ENCODE data around the gene TBC1D22A.
"Not testable (repeated sequence)": the region's sequence is repeated elsewhere in the genome, so short reads cannot be mapped to it uniquely, and the experiment has no call there.

Gene TBC1D22A

GRCh38 chr22:47133061-47133969 lies 370.9 kb downstream of the TBC1D22A start:
- DNase-seq = no peak

DNA sequence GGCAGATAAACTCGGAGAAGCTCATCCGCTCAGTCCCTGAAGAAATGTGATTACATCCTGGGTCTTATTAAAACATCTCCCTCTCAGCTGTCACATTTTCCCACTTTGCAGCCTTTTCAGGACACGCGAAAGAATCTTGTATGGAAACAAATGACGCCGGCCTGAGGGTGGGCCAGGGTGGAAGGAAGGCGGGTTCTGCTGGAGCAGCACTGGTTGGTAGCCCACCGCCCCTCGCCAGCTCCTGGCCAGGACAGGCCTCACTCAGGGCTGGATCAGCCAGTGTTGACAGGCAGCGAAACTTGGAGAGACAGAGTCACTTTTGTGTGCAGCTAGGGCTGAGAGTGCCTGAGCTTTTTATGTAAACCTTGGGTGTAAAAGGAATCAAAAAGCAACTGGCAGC lies 371.8 kb downstream of the TBC1D22A start:
- no peak for DNase-seq

GRCh38 chr22:47135338-47135737 lies 372.9 kb downstream of the TBC1D22A start:
- no peak for DNase-seq

- DNase-seq = no peak
Observed at GRCh38 chr22:47136050-47136449, 373.6 kb downstream of the TBC1D22A start.

- DNase-seq = no peak
Observed at GRCh38 chr22:47136671-47137070, 374.2 kb downstream of the TBC1D22A start.

- DNase-seq = no peak
Observed at GRCh38 chr22:47139013-47139789, 376.8 kb downstream of the TBC1D22A start.

- no peak for DNase-seq
Observed at GRCh38 chr22:47139790-47140119, 377.3 kb downstream of the TBC1D22A start.

DNA sequence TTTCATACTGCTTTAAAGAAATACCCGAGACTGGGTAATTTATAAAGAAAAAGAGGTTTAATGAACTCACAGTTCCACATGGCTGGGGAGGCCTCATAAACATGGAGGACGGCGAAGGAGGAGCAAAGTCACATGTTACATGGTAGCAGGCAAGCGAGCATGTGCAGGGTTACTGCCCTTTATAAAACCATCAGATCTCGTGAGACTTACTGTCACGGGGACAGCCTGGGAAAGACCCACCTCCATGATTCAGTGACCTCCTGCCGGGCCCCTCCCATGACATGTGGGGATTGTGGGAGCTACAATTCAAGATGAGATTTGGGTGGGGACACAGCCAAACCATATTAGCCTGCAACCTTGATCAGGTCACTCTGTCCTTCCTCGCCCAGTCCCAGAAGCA lies 378.5 kb downstream of the TBC1D22A start:
- not testable (repeated sequence) for DNase-seq

GRCh38 chr22:47142427-47143046 lies 380.1 kb downstream of the TBC1D22A start:
- no peak for DNase-seq

DNA sequence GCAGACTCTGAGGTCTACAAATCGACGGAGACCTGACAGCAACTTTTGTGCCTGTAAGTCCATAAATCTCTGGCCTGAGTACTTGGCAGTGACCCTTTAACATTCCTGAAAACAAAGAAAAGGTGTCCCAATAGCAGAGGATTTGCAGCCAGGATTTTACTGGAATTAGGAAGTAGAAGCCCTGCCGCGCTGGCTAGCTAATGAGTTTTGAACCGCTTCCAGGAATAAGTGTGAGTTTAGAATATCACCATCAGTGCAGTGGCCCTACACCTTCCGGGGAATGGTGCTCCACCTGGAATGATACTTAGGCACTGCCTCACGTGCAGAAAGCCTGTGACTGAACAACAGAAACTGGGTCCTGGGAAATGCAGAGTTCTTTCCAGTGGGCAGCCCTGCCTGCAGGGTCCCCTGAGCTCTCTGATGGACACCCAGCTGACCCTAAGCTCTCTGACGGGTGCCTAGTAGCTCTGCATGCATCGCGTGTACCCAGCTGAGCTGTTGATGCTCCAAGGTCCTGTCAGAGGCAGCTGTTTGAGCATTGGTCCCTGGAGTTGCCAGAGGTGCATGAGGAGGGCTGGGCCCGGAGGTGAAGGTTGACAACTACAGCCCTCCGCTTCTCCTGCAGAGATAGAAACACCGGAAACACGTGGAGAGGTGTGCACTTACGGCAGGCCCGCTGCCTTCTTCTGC lies 380.9 kb downstream of the TBC1D22A start:
- DNase-seq = no peak

- no peak for DNase-seq
Observed at GRCh38 chr22:47144076-47144765, 381.8 kb downstream of the TBC1D22A start.

DNA sequence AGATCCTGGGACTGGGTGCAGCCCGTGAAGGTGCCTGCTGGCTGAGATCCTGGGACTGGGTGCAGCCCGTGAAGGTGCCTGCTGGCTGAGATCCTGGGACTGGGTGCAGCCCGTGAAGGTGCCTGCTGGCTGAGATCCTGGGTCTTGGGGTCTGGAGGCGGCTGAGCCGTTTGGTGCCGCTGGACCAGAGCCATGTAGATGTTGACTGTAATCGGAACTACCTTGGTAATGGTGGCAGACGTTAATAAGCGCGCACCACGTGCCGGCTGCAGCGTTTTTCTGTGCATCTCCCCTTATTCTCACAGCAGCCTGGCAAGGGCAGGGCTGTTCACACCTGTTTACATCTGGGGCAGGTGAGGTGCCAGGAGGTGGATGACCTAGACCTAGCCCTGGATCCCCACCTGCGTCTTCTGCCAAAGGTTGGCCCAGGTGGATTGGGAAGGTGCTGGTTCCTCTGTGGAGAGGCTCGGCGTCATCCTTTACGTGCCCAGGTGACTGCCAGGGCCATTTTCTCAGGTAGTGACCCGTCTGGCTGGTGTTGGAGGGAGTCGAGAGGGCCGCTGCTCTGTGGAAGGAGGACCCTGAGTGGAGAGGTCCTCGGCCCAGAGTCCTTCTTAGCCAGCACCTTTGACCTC lies 382.5 kb downstream of the TBC1D22A start:
- DNase-seq = no peak

DNA sequence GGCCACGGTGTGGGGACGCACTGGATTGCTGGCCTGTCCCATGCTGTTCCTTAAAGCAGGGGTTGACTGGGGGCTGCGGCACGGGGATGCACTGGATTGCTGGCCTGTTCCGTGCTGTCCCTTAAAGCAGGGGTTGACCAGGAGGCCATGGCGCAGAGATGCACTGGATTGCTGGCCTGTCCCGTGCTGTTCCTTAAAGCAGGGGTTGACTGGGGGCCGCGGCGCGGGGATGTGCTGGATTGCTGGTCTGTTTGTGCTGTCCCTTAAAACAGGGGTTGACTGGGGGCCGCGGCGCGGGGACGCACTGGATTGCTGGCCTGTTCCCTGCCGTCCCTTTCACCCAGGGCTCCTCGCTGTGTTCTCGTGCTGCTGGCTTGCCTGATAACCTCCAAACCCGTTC lies 383.4 kb downstream of the TBC1D22A start:
- no peak for DNase-seq

DNA sequence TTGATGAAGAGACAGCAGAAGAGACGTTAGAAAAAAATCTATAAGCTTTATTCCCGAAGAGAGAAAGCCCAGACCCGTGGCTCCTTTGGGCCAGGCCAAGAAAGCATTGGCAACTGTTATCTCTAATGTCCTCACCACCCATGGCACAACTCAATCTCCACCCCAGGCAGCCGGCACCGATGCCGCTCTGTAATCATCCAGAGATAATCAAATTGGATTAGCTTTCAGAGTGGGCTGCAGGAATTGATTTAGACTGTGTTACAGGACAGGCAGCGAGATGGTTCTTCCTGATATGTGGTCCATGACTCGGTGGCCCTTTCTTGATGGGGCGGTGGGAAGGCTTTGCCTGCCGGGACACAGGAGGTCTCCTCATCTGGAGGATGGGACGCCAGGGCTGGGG lies 383.9 kb downstream of the TBC1D22A start:
- DNase-seq = no peak

DNA sequence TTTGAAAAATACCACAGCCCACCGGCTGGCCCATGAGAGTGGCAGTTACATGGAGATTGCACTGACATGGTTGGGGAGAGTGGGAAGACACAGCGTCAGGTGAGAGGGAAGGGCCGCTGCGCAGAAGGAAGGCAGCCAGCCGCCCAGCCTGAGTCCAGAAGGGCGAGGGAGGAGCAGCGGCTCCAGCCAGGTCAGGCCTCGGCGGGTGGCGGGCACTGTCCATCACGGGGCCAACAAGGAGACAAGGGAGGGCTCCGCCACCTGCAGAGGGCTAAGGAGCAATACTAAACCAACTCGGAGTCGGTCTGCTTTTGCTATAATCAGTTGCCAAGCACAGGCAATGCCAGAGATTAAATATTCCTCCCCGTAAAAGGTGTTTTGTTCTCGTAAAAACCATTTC lies 384.5 kb downstream of the TBC1D22A start:
- no peak for DNase-seq

DNA sequence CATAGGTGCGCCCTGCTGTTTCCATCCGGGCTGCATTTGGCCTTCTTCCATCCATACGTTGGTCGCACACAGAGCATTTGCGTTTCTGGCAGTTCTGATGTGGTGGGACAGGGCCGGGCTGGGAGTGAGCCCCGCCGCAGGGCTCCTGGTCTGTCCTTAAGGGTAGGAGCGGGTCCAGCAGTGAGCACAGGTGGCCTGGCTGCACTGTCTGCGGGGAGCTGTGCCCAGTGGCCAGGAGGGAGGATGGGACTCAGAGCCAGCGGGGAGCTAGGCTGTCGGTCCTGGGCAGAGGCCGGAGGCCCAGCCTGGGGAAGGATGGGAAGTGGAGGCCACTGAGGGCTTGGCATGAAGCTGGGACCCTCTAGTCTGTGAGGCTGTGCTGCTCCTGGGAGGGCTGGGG lies 385.1 kb downstream of the TBC1D22A start:
- no peak for DNase-seq

GRCh38 chr22:47148510-47148909 lies 386.1 kb downstream of the TBC1D22A start:
- DNase-seq = no peak

DNA sequence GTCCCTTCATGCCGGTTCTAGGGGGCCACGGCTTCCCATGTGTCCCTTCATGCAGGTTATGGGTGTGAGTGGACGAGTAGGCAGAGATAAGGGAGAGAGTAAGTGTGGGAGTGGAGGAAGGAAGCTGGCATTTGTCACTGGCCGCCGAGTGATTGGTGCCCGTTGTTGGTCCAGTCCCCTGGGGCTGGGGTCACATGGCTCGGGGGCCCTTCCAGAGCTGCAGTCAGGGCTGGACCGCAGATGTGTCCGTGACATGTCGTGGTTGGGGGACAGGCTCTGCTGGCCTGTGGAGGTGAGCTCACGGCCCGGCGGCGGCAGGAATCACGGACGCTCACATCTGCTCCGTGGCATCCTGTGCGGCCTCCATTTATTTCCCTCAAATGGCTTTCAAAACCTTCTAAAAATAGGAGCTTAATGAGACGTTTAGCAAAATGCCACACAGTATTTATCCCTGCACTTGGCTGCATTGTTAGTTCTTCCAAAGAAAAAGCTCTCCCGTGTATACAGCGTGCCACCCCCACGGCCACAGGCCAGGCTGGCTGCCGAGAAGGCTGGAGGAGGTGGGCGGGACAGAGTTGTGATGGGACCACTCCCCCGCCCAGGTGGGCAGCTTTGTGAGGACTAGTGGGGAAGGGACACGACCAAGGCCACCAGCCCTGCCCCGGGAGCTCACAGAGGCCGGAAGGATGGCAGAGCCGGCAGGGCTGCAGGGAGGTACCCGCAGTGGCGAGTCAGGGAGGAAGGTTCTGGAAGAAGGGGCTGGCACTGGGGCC lies 386.7 kb downstream of the TBC1D22A start:
- DNase-seq = no peak

- no peak for DNase-seq
Observed at GRCh38 chr22:47149976-47150375, 387.5 kb downstream of the TBC1D22A start.

- no peak for DNase-seq
Observed at GRCh38 chr22:47150426-47150825, 388.0 kb downstream of the TBC1D22A start.

DNA sequence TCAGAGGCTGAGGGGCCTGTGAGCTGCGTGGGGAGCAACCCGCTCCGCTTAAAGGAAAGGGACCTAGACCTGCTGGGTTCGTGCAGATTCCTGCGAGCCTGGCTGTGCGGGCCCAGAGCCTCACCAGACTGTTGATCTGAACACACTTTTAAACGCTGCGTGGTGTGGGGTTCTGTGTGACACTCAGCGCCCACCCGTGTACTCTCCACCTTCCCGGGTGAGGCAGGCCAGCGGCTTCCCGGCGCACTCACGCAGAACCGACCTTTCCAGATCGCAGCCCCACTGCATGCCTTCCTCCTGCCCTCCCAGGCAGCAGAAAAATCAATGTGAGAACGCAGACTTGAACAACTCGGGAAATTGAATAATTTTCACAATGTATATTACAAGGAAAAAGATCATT lies 388.6 kb downstream of the TBC1D22A start:
- DNase-seq = no peak
